GM19452 (cell line): Measurements from ENCODE around the gene TMEM209.
"Not testable (repeated sequence)": the region's sequence is repeated elsewhere in the genome, so short reads cannot be mapped to it uniquely, and the experiment has no call there.

ENCODE experiments used
- ATAC-seq: cut with Tn5 transposase; IDR thresholded peaks from one replicate; pipeline ENCODE4 v1.9.1; 2021; ENCODE audit not compliant: unreplicated experiment

The TMEM209 gene

DNA sequence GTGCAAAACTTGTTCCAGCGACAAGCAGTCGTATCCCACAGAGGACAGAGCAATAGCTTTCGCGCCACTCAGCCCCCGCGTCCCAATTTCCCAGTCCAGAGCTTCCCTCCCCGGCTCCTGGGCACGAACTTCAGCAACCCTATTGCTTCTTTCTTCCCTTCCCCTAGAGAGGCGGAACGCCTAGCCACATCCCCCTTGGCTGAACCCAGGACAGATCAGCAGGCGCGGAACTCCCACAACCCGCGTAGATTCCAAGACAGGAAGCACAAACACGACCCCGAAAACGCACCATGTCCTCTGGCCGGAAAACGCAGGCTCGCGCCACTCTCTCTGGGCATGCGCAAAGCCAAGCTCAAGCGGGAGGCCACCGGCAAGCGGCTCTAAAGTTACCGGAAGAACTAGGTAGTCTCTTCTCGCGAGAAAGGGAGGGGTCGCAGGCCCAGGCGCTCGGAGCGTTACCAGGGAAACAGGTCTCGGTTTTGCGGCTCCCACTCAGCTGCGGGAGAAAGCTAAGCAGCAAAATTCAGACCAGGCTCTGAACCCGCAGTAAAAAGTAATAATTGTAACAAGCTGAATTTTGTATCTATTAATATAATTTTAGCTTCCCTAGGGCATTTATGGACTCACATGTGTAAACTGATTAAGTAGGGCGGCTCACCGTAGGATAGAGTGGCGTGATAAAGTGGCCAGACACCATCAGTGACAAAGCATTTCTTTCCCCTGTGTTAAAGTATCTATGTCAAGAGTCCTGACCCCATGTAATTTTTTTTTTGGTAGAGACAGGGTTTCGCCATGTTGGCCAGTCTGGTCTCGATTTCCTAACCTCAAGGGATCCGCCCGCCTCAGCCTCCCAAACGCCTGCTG lies at the start of gene TMEM209:
Gene TMEM209, minus strand, starts transcription at position 323 of the 864 bp plus-strand sequence. Its CDS starts 31 bp downstream, at position 292.
- ATAC-seq: peak; percentile 95

DNA sequence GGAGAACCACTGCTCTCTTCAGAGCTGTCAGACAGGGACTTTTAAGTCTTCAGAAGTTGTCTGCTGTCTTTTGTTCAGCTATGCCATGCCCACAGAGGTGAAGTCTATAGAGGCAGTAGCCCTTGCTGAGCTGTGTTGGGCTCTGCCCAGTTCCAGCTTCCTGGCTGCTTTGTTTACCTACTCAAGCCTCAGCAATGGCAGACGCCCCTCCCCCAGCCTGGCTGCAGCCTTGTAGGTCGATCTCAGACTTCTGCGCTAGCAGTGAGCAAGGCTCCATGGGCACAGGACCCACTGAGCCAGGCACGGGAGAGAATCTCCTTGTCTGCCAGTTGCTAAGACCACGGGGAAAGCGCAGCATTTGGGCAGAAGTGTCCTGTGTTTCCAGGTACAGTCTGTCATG lies 49.3 kb upstream of the TMEM209 start:
- no peak for ATAC-seq

DNA sequence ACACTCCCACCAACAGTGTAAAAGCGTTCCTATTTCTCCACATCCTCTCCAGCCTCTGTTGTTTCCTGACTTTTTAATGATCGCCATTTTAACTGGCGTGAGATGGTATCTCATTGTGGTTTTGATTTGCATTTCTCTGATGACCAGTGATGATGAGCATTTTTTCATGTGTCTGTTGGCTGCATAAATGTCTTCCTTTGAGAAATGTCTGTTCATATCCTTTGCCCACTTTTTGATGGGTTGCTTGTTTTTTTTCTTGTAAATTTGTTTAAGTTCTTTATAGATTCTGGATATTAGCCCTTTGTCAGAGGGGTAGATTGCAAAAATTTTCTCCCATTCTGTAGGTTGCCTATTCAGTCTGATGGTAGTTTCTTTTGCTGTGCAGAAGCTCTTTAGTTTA lies 44.4 kb upstream of the TMEM209 start:
- ATAC-seq: not testable (repeated sequence)

DNA sequence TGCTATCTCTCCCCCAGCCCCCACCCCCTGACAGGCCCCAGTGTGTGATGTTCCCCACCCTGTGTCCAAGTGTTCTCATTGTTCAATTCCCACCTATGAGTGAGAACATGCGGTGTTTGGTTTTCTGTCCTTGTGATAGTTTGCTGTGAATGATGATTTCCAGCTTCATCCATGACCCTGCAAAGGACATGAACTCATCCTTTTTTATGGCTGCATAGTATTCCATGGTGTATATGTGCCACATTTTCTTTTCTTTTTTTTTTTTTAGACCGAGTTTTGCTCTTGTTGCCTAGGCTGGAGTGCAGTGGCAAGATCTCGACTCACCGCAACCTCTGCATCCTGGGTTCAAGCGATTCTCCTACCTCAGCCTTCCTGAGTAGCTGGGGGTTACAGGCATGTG lies 43.6 kb upstream of the TMEM209 start:
- ATAC-seq: not testable (repeated sequence)

DNA sequence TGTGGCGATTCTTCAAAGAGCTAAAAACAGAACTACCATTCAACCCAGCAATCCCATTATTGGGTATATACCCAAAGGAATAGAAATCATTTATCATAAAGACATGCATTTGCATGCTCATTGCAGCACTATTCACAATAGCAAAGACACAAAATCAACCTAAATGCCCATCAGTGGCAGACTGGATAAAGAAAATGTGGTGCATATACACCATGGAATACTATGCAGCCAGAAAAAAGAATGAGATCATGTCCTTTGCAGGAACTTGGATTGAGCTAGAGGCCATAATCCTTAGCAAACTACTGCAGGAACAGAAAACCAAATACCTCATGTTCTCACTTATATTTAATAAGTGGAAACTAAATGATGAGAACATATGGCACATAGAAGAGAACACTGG lies 41.3 kb upstream of the TMEM209 start:
- not testable (repeated sequence) for ATAC-seq

DNA sequence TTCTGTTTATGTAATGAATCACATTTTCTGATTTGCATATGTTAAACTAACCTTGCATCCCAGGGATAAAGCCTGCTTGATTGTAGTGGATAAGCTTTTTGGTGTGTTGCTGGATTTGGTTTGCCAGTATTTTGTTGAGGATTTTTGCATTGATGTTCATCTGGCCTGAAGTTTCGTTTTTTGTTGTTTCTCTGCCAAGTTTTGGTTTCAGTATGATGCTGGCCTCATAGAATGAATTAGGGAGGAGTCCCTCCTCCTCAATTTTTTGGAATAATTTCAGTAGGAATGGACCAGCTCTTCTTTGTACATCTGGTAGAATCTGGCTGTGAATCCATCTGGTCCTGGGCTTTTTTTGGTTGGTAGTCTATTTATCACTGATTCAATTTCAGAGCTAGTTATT lies 38.3 kb upstream of the TMEM209 start:
- ATAC-seq: not testable (repeated sequence)

- no peak for ATAC-seq
Measured at GRCh38 chr7:130242198-130243014, 37.2 kb upstream of the TMEM209 start.

GRCh38 chr7:130240240-130240639 lies 35.0 kb upstream of the TMEM209 start:
- no peak for ATAC-seq

- ATAC-seq: not testable (repeated sequence)
Measured at GRCh38 chr7:130236361-130236760, 31.2 kb upstream of the TMEM209 start.

- ATAC-seq: no peak
Measured at GRCh38 chr7:130234078-130234477, 28.9 kb upstream of the TMEM209 start.

DNA sequence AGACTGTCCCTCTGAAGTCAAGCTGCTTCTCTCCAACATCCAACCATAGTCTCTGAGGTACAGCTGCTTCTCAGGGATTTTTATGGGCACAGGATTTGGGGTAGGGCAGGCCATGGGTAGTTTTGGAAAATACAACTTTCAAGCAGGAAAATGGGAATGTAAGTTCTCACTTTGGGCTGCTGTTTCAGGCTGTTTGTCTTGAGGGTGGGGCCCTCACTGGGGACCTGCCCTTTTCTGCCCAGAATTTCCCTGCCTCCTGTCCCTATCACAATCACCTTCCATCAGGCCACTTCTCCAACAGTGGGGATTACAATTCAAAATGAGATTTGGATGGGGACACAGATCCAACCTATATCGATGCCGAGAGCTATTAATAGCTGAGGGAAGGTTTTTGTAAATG lies 27.0 kb upstream of the TMEM209 start:
- no peak for ATAC-seq

- ATAC-seq: no peak
Measured at GRCh38 chr7:130231792-130232191, 26.6 kb upstream of the TMEM209 start.

- not testable (repeated sequence) for ATAC-seq
Measured at GRCh38 chr7:130229981-130230380, 24.8 kb upstream of the TMEM209 start.

DNA sequence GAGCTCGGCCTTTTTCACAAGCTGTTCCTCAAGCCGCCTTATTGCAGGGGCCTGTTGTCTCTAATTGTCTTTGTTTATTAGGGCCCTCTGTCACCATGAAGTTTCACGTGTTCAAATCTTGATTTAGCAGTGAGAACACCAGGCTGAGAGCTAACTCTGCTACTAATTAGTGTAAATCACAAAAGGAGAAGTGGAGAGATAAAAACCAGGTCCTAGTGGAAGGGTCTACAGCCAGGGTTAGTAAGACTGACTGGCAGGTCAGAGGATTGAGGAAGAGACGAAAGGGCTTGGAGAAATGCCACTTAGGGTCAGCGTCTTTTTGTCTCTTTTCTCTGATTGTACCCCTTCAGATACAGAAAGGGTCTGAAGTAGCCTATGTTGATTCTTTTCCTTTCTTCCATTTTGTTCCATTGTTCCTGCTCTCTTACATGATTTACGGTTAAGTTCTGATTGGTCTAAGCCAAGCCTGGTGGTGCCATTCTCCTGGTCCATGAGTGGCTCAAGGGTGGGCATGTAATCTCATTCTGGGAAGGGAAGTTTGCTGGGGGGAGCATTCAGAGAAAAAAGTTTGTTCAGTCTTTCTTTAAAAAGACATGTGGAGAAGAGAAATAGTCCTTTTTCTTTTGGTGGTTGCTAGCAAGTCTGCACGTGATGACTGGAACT lies 23.8 kb upstream of the TMEM209 start:
- no peak for ATAC-seq

GRCh38 chr7:130227883-130228575 lies 22.8 kb upstream of the TMEM209 start:
- ATAC-seq: no peak

GRCh38 chr7:130226333-130226732 lies 21.1 kb upstream of the TMEM209 start:
- ATAC-seq: no peak

DNA sequence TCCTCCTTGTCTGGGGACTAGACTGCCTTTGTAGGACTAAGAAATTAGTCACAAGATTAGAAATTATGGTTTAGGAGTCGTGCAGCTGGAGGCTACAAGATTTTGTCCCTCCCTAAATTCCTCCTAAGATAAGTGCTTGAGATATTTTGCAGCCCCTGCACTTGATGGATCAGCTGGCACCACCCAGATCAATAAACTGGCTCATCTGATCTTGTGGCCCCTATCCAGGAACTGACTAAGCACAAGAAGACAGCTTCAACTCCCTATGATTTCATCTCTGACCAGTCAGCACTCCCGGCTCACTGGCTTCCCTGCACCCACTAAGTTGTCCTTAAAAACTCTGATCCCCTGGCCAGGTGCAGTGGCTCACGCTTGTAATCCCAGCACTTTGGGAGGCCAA lies 19.7 kb upstream of the TMEM209 start:
- not testable (repeated sequence) for ATAC-seq

- no peak for ATAC-seq
Measured at GRCh38 chr7:130224210-130224609, 19.0 kb upstream of the TMEM209 start.

- ATAC-seq: no peak
Measured at GRCh38 chr7:130223646-130224045, 18.4 kb upstream of the TMEM209 start.

- no peak for ATAC-seq
Measured at GRCh38 chr7:130221746-130222145, 16.5 kb upstream of the TMEM209 start.

DNA sequence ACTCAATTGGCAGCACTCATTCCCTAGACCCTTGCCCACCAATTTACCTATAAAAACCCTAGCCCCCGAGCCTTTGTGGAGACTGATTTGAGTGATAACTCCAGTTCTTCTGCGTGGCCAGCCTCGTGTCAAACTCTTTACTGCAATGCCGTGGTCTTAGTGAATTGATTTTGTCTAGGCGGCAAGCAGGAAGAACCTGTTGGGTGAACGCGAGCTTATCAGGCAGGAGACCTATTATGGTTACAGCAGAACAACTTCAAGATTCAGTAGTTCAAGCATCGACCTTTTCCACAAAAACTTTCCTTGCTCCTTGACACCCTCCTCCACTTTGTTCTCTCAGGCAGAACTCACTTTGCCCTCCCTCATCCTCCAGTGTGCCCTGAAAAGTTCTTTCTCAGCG lies 14.7 kb upstream of the TMEM209 start:
- no peak for ATAC-seq
